Stimulated activated CD4-positive, alpha-beta T cell treated with anti-CD3 and anti-CD28 coated beads, TNF-alpha, amount 100 ng/mL, for 24 hours (primary cell): ENCODE results near the gene GFRA1.

Experiments
- DNase-seq, 3 experiments: peaks; one replicate each; pipeline ENCODE4 v3.0.0-alpha.2; 2020; ENCODE audit warnings: low read depth in 3 of 3

GFRA1 gene

DNA sequence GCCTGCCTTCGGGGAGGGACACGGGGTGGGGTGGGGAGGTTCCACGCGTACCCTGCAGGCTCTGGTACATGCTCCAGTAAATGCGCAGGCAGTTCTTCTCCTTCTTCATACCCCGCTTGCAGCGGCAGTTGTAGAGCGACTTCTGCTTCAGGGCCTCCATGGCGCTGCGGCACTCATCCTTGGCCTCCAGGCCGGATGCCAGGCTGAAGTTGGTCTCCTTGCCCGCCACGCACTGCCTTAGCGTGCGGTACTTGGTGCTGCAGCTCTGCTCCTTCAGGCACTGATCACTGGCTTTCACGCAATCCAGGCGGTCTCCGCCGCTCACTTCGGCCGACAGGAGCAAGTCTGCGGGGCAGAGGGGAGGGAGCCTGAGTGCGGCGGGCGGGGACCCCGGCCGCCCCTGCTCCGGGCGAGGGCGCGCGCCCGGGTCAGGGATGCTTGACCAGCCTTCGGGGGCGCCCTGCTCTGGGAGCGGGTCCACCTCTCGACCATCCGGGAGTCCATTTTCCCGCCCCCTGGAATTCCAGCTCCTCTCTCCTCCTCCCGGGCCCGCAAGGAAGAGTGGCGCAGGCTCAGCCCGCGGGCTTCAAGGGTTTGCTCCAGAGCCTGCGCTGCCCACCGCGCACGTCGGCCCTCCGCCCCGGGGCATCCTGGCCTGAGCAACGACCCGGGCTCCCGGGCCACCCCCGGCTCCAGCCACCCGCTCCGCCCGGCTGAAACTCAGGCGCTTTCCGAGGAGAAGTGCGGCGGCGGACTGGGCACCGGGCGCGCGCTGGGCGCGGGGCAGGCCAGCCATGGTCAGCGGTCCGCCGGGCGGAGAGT is 2.0 kb downstream of the GFRA1 start:
- DNase-seq, result no peak

DNA sequence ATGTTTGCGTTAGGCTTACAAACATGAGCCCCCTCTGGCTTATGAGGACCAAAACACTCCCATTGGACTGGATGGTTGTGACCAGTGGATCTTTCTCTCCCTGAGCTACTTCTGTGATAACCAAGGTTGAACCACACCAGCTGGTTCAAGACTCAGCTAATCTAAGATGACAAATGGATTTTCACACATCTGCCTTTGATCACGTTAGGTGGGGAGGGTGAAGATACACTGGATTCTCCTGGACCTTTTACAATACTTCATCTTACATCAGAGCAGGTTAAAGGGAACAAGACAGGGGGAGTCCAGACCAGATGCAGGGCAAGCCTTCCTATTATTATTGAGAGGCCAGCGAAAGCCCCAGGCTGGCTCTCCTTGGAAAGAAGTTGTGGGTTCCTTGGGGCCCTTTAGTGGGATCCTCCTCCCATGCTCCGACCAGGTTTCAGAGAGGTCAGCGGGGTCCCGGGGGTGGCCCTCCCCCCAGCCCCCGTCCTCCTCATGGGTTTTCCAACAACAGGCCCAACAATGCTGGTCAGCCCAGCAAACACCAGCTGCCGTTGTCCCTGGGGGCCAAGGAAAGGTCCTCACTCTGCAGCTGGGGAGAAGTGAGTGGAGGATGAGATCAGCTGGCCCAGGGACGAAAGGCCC is 2.8 kb downstream of the GFRA1 start:
- no peak for DNase-seq

DNA sequence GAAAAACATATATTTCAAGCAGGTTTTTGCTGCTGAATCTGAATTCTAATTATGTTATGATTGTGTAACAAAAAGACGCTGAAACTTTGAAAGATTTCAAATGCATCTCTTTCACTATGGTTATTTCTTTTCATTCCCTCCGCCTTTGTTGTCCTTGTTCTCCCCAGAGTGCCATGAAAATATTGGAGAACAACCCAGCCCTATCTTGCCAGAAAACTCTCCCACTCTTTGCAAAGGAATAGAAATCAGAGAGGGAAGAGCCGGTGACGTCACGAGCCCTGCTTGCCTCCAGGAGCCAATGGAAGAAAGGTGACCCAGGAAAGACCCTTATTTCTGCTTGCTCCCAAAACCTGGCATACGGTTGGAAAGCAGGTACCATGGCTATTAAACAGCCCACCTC is 3.4 kb downstream of the GFRA1 start:
- DNase-seq, result no peak

DNA sequence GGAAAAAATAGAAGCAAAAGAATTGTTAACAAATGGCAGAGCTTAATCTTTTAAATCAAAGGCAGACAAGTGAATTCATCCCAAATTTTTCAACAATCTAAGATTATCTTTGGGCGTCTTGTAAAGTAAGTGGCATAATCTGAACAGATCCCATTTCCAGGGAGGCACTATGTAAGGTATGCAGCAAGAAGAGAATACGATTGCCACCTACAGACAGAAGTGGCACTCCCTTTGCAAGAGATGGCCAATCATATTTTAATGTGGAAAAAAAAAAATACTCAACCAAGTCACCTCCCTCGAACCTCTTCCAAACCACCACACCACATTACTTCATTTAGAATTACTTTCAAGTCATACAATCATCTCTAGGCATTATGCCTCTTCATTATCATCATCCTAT is 4.0 kb downstream of the GFRA1 start:
- no peak for DNase-seq

DNA sequence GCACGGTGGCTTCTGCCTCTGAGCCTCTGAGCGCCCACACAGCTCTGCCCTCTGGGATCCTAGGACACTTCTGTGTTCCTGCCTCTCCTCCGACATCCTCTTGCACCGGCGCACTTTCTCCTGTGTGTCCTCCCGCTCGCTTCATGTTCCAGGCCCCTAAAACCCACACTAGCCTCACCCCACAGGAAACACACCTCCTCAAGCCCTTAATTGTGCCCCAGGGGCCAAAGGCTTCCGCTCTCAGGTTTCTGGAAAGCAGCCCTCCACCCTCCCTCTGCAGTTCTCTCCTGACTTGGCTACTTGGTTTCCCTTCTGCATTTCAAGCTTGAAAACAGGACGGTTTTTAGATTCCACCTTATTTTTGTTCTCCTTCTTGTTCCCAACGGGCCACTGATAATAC is 7.3 kb downstream of the GFRA1 start:
- no peak for DNase-seq

DNA sequence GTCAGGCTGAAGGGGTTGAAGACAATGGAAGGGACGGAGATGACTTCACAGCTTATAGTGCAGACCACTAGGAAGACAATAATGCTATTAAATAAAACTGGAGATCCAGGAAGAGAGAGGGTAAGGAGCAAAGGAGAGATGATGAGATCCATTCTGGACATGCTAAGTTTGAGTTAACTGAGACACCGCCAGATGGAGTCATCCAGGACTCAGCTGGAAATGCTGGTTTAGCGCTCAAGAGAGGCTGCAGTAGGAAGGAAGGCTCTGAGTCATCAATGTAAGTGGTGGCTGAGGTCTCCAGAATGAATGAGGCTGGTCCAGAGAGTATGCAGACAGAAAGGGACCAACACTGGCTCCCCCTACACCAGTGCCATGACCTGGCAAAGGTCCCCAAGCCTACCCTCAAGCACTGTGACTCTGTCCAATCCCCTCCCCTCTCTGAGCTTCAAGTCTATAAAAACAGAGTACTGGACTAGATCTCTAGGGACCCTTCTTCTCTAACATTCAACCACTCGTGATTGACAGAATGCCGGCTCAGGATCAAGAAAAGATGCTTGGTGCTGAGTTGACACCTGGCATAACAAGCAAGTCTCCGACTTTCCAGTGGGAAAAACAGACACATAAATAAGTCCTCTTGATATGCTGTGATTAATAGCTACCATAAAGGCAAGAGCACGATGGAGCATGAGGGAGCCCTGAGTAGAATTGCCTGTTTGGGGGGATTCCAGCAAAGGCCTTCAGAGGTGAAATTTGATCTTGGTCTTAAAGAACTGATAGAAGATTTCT is 8.9 kb downstream of the GFRA1 start:
- DNase-seq, result no peak

DNA sequence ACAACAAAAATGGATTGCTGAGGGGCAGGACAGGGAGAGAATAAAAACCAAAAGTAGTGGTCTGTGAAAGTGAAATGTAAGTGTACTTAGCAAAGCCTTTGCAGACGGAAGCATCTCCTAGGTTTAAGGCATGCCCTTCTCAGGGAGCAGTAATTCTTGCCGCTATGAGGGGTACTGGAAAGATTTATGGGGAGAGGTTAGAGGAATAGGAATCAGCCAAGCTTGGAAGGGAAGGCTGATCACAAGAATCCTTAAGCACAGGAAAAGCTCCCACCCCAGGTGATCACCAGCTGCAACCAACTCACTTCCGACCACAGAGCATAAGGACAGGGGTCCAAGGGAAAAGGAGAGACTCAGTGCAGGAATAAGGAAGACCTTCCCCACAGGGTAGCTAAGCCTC is 10.3 kb downstream of the GFRA1 start:
- DNase-seq, result no peak

DNA sequence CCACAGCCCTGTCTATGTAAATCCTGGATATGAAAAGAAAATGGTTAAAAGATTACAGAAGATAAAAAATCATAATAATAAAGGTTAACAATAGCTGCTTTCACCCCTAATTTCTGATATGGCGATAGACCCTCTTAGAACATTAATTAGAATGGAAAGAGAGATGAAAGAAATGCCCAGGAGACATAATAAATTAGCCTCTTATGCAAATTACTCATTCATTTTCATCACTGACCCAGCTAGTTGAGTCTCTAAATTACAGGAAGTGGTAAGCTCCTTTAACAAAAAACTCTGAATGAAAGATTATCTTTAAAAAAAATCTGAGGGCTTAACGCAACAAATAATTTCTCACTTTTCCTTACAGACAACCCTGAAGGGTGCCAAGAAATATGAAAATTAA is 12.4 kb downstream of the GFRA1 start:
- DNase-seq, result no peak

DNA sequence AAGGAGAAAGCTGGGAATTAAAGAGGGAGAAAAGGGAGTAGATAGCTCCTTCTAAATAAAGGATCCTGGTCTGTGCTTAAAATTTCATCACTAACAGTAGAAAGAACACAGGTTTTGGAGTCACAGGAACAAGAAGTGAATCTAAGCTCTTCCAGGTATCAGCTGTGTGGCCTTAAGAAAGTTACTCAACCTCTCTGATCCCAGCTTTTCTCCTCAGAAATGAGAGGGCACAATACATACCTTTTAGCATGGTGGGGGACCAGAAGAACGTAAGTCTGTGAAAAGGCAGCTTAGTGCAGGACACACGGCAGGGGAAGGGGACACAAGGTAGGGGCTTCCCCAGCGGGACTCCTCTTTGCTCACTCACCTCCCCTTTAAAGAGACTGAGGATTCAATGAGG is 13.4 kb downstream of the GFRA1 start:
- no peak for DNase-seq

DNA sequence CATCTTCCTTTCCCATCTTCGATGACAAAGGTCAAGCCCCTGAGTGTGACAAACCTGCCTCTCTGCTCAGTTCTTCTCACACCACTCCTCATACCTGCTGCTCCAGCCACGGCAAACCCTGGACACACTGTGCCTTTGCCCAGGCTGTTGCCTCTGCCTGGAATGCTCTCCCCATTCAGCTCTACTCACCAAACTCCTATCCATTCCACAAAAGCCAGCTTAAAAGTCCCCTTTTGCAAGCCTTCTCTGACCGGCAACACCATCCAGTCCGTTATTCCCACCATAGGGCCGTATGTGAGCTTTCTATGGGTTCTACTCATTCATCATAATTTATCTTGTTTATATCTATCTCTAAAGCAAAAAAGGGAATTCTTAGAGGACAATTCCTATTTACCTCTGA is 15.2 kb downstream of the GFRA1 start:
- no peak for DNase-seq

DNA sequence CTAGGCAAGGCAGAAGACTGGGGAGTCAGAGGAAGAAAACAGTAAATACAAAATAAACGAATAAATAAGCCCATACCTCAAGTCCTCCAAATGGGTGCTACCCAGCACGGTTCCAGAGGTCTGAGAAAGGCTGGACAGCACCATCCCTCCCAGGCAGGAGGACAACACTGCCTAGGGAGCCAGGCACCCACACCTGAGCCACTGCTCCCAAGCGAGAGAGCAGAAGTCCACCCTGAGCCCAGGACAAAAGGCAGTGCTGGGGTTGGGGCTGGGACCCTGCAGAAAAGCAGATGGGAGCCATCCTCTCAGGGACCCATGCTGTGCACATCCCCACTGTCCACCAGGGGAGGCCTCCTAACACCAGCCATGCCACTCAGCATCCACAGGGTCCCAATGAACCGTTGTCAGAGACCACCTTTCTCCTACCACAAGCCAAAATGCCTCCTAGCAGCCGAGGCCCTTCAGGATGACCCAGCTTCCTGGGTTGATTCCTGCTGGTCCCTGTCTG is 16.2 kb downstream of the GFRA1 start:
- DNase-seq, result no peak

DNA sequence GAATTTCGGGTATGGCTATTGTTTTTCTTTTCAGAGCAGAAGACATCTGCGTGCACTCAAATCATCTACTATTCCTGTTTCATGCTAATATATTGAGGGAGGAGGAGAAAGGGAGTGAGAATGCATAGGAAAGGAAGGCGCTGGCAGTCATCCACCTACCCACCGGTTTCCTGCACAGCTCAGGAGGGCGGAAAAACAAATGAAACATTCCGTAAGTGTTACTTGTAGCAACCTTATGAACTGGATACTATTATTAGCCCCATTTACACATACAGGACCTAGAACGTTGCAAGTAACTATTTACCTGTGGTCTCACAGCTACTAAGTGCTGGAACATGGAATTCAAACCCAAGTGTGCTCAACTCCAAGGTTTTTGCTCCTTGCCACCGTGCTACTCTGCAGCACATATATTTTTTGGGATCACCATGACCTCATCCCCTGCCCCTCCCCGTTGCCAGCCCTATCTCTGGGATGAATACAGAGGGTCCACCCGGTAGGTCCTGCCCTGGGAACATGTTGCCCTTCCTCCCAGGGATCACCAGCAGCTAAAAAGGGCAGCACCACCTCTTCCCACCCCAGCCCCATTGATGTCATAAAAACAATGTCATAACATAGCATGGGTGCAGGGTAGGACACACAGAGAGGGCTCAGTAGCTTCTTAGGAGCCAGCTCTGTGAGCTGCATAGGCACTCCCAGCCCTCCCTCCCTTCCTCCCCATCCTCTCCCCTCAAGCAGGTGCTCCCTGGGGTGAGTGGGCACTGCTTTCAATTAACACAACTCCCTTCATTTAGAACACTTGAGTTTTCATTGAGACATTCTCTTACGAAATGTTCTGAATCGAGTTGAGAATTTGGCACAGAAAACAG is 16.9 kb downstream of the GFRA1 start:
- DNase-seq, result no peak

DNA sequence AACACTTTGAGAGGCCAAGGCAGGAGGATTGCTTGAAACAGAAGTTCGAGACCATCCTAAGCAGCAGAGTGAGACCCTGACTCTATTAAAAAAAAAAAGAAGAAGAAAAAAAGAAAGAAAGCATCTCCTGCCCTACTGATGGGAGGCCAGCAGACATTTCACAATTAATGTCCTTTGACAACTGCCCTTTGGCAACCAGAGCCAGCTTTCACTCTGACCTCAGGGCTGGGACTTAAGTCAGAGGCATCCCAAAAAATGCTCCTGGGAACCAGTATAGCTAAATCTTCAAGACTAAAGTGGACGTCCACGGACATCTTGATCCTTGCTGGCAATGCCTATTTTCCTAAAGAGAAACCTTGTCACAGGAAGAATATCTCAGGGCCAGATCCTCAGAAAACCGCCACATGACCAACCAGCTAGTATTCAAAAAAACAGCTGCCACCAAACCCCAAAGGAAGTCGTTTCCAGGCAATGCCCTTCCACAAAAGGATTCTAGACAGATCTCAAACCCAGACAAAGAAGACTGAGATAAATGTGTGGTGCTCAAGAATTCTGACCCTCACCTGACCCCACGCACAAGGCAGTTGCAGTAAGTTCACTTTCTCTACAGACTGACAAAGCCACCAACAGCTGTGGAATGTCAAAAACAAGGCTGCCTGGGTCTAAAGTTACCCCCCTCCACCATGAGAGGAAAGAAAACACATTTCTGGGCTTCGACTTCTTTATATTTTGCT is 18.4 kb downstream of the GFRA1 start:
- no peak for DNase-seq

DNA sequence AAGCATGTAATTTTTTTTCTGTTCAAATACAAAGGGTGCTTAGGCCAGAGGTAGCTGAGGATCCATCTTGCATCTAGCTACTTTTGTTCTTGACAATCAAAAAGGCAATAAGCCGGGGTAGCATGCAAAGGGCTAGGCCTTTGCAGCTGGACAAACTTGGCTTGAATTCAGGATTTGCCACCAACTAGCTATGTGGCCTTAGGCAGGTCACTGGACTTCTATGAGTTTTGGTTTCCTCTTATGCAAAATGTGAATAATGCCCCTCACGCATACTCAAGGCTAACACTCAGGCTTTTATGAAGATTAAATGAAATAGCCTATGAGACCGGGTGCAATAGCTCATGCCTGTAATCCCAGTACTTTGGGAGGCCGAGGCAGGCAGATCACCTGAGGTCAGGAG is 19.3 kb downstream of the GFRA1 start:
- no peak for DNase-seq

DNA sequence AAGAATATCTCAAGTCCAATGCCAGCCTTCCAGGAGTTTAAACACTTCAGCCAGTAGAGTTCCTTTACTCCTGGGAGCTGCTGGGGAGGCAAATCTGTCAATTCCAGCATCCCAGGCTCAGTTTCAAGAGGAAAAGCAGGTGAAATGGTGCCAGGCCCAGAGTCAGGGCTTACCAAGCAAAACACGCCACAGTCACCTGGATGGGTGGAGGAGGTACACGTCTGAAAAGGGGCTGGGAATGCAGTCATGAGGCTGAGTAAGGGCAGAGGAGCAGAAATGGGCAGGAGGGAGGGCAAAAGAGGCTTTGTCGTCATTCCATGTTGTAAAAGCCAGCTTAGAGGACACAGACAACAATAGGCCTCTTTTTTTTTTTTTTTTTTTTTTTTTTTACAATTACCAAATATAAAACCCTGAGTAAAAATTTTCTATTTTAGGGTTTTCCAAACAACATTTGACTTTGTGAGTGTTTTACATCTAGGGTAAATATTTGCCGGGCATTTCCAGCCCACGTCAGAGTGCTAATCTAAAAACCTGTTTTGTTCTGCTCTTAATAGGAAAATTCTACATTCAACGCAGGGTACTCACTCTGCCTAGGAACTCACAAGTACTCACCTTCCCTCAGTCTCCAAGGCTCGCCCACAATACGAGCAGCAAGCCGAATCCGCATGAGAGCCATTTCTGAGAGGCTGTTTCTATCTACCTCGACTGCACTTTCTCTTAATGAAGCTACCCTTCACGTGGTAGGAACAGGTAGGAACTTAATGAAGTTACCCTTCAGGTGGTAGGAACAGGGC is 21.2 kb downstream of the GFRA1 start:
- DNase-seq, result no peak

DNA sequence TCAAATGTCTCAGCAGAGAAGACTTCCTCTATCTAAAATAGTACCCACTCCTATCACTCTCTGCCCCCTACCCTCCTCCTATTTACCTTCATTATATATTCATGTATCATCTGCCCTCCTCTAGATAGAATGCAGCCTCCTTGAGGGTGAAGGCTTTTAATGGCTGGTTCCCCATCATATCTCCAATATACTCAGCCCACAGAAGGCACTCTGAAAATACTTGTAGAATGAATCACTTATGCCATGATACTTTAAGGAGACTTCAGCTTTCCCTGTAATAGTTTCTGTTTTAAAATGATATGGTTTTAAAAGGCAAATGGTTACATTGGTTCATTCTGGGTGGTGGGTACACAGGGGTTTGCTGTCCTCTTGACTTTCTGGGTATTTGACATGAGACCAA is 25.3 kb downstream of the GFRA1 start:
- DNase-seq, result no peak

DNA sequence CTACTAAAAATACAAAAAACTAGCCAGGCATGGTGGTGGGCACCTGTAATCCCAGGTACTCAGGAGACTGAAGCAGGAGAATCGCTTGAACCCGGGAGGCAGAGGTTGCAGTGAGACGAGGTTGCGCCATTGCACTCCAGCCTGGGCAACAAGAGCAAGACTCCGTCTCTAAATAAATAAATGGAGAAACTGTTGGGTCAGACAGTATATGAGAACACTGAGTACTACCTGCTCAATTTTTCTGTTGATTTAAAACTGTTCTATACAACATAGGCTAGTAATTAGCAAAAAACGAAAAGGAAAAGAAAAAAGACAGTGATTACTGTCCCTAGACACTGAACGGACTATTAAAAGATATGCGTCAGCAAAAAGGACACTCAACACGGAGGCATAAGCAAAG is 26.7 kb downstream of the GFRA1 start:
- DNase-seq, result no peak

DNA sequence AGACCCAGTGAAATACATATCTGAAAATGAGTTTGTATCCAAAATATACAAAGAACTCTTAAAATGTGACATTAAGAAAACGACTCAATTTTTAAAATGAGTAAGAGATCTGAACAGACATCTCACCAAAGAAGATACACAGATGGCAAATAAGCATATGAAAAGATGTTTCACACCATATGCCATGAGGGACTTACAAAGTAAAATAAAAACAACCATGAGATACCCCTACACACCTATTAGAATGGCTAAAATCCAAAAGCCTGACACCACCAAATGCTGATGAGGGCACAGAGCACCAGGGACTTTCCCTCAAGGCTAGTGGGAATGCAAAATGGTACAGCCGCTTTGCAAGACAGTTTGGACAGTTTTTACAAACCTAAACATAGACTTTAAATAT is 27.9 kb downstream of the GFRA1 start:
- no peak for DNase-seq

DNA sequence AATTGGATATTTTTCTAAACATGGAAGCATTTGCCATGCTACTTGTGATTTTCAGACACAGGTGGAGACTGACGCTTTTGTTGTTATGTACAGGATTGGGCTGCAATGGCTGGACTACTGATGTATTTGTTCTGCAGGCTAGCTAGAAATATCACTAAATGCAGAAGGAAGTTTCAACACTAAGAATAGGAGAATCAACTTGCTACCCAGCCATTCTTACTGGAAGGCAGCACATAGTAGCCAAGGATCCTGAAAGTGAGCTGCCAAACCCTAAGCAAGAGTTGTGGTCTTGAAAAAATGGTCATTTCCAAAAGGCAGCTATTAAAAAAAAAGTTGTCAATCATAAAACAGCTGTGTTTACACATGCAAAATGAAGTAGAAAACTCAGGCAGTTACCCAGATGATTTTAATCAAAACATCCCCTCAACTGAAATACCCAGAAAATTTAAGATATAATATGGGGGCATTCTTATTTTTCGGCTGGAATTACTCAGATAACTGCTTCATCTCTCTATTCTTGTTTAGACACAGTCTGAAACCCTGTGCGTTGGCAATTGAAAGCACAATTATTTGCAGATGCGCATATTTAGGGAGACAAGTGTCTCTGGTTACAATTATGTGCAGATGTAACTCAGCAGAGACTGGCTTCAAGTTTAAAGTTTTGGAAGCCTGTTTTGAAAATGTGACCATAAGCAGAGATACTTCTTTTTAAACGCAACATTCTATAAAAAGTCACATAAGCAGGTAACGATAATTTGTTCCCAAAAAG is 31.2 kb downstream of the GFRA1 start:
- DNase-seq, result no peak
